Lung microvascular endothelial cell (primary cell): ENCODE results near the gene PRXL2A. TPM values are rescaled to one million over a fixed set of nuclear protein-coding genes. Genes with fewer than 3 reads are reported as not detected.

ENCODE experiments used
- DNase-seq, 2 donors: peaks; one replicate each; pipeline versions ENCODE4 v3.0.0 to v3.0.0-alpha.2; 2010; ENCODE audit warnings: low read depth in 2 of 2
- total RNA-seq: library from RNA; depleted of rRNA; stranded (reverse); fragments of >200 nt; gene quantifications from 2 replicates; pipeline ENCODE4 v1.2.1, GENCODE V29; 2014

PRXL2A gene
- total RNA-seq, 1 donor from 2014 or later, result 195 TPM

DNA sequence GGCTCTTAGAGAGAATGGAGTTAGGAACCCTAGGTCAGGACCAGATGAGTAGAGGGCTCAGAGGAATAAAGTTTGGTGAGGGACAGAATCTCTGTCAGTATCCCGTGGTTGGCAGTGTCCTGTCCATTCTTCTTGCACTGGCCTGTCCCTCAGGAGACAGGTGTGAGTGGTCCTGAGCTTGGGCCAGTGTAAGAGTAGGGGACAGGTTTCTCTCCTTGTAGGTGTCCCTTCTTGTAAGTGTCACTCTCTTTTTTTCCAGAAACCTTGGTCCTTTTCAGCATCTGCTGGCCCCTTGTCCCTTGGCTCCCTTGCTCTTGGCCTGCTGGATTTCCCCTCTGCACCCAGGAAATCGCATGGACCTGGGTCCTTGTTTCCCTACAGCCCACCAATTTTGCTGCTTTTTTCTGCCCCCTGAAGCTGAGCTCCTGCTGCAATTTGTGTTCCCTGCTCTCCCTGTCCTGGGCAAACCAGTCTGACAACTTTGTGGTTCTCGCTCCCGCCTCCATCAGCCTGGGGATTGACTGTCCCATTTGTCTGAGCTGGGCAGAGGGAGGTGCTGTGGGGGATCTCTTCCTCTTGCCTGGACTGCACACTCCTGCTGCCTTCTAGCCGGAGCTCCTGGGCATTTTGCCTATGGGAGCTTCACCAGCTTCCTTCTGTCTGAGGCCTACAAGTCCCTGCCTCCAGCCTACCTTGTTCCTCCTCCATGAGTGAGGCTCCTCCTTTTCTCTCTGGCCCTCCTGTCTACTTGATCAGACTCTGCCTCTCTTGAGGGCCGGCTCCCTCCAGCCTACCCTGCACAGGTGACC lies 52.3 kb downstream of the PRXL2A start:
- peak in 1 of 2 donors; percentile 40 for DNase-seq

DNA sequence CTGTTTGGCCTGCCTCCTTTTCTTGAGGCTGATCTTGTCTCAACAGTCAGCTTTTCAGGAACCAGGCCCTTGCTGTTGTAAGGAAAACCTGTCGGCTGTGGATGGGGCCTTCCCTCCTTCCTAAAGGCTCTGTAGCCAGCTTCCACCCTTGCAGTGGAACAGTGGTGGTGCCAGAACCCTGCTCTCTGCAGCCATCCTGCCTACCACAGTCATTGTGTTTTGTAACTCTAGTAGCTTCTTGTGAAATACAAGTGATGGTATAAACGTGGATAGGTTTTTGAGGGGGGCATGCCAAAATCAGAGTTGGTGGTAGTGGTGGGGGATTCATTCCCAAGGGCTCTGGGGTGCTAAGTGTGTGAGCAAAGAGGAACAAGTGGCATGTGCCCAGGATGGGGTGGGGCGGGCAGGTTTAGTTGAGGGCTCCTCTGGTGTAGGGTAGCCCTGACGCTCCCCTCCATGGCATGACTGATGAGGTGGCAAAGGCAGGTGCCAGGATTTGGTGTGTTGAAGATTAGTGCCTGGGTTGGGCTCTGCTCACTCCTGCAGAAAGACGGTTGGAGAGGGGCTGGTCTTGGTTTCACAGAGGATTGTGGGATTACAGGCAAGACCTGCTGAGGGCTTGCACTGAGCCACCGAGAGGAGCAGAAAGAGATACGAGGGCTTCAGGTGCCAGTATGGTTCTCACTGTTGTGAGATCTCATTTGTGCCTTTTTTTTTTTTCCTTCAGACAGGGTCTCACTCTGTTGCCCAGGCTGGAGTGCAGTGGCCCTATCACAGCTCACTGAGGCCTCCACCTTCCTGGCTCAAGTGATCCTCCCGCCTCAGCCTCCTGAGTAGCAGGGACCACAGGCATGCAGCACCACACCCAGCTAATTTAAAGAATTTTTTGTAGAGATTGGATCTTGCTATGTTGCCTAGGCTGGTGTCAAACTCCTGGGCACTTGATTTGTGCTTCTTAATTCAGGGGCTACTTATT lies 53.1 kb downstream of the PRXL2A start:
- DNase-seq, result no peak

DNA sequence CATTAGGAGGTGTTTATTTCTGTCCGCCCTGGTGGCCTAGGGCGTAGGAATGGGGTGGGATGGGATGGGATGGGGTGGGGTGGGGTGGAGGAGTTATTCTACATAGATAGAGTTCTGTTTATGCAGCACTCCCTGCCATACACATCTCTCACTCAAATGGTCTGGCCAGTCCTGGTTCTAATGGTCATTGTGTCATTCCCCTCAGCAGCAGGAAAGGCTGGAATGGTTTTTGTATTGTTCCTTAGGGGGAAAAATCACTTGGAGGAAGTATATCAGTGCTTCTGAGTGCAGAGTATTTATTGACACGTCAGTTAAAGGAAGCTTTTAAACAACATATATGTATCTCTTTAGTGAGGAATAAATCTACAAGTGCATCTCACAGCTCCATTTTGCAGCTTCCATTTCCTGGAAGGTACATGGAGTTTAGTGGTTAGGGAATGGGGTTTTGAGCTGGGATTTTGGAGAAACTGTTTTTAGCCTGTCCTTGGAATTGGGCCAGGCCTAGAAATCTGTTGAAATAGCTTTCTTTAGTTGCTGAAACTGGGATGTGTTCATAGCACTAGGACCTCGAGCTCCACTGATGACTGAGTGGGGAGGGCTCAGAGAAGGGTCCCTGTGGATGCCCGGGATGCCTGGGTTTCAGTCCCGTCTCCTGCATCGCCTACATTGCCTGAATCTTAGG lies 54.1 kb downstream of the PRXL2A start:
- DNase-seq, result peak in 1 of 2 donors; percentile 75

DNA sequence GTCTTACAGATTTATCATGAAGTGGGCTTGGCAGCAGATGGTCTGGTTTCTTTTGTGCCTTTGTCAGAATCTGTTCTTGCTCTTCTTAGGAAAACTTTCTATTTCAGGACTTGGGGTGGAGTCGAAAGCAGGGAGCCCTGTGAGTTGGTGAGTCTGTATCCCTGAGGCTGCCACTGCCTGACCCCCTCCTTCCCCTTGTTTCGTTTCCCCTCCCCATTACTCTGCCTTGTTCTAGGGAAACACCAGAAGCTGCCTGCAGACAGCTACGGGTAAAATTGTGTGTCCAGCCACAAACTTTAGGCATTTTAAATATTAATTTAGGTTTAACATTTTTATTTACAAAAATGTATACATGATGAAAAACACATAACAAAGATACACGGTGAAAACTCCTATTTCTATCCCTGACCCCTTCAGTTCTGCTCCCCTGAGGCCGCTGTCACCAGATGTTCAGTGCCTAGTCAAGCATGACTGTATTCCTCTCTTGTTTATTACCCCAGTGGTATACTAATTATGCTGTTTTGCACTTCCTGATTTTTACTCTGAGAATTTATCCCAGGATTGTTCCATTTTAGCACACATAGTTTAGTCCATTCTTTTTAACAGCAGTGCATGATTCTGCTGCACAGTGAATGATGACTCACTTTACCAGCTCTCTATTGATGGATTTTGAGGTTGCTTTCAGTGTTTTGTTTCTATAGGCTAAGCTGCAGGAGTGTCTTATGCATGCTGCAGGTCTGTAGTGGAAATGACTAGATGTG lies 54.8 kb downstream of the PRXL2A start:
- DNase-seq, result peak in 1 of 2 donors; percentile 81

DNA sequence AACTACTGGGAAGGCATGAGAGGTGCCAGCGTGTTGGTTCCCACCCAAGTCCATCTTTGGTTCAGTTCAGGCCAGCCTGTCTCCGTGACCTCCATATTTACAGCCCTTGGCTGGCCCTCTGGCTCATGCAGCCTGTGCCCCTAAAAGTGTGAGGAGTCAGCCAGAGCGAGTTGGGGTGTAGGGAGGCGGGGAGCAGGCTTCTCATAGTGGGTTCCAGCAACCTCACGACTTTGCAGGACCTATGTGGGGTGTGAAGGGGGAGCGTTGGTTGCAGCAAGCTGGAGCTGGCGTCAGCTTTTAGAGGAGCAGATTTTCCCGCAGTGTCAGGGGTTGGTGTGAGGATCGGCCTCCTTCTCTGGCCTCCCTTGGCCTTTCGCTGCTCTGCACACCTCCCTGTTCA lies 55.5 kb downstream of the PRXL2A start:
- no peak for DNase-seq

DNA sequence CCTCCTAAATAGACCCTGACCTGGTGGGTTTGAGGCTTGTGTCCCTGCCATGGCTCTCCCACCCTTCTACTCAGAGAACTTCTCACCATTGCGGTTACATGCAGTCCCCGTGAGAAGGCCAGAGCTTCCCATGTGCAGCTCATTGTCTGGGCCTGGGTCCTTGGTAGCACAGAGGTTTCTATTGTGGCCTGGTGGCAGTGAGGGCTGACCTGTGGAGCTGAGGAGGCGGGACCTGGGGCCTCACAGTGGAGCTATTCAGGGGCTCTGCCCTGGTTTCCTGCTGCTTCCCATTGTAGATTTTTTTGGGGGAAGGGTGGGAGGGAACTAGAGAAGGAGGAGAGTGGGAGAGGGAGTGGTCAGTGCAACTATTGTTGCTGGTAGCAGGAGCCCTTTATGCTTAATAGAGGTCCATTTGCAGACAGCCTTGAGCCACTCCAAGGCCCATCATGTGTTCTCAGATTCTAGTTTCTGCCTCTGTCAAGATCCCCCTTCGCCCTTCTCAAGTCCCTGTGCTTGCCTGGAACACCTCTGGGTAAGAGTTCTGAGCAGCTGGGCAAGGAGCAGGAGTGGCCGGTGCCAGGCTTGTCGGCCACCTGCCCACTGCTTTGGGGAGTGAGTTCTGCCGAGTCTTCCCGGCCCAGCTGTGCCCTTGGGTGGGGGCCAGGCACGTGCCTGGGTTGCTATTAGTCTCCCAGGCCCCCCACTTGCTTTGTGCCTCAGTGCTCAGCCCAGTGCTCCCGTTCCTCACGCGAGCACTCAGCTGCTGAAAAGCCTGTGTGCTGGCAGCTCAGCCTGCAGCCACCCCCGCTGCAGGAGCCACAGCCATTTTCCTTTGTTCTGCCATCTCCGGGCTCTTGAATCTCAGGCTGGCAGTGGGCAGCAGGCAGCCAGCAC lies 56.5 kb downstream of the PRXL2A start:
- DNase-seq, result peak; percentile 68 to 71

DNA sequence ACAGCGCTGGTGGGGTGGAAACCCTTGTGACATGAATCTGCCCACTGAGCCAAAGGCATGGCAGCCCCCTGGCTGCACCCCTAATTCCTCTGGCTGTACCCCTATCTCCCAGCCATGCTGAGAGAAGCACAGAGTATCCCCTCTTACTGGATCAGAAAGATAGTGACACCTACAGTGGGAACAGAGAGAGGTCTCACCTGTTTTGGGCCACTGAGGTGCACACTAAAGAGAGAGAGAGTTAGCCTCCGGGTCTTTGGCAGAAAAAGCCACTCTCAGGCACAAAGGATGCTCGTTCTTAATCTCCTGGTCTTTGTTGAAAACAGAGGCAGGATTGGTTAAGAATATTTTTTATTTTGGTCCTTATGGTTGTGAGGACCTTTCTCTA lies 57.1 kb downstream of the PRXL2A start:
- no peak for DNase-seq

DNA sequence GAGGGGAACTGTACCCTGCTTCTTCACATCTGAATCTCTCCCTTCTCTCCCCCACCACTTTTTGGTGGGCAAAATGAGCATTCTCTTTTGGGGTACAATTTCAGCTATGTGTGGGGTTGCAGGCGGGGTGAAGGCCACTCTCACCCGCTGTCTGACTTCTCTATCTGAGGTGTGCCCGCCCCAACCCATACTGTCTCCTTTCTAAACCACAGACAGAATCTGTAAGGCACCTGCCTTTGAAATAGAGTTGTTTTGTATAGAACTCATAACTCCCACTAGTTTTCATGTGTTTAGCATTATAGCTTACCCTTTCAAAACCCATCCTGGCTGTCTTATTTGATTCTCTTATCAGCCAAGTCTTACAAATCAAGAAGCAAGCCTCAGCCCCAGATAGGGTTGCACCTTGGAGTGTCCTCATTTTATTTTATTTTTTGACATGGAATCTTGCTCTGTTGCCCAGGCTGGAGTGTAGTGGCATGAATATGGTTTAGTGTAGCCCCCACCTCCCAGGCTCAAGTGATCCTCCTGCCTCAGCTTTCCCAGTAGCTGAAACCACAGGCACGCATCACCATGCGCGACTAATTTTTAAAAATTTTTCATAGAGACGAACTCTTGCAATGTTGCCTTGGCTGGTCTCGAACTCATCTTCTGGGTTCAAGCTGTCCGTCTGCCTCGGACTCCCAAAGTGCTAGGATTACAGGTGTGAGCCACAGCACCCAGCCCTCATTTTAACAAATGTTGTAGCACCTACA lies 57.7 kb downstream of the PRXL2A start:
- no peak for DNase-seq

DNA sequence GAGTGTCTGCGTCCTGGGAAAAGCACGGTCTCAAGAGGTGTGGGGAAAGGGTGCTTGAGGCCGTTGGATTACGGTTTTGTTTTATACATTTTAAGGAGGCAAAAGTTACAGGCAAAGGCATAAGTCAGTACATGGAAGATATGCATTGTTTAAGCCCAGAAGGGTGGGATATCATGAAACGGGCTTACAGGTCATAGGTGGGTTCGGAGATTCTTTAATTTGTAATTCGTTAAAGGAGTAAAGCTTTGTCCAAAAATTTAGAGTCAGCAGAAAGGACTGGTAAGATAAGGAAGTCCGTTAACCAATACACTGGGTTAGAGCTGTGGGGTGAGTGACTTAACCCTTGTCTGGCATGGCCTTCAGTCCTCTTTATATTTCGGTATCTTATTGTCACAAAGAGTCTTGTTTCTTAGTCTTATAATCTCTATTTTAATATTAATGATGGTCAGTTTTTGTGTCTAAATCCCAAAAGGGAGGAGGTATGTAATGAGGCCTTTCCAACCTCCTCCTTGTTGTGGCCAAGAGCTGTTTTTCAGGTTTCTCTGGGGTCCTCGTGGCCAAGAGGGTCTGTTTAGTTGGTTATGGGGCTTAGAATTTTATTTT lies 58.5 kb downstream of the PRXL2A start:
- no peak for DNase-seq

DNA sequence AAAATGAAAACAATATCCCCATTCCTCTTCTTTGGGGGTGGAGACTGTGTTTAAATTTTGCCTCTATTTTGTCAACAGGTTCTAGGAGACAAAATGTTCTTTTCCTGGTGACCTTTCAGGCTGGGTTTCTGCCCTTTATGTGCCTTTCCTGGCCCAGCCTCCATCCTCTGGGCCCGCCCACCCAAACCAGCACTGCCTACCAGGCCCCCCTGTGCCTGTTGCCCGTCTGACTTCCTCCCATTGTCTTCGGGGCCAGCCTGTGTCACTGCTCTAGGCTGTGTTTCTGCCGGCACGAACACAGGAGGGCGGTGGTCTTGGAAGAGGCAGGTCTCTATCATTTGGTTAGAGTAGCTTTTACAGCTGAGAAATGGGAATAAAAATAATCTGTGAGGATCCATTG lies 59.7 kb downstream of the PRXL2A start:
- DNase-seq, result peak; percentile 90 to 91

DNA sequence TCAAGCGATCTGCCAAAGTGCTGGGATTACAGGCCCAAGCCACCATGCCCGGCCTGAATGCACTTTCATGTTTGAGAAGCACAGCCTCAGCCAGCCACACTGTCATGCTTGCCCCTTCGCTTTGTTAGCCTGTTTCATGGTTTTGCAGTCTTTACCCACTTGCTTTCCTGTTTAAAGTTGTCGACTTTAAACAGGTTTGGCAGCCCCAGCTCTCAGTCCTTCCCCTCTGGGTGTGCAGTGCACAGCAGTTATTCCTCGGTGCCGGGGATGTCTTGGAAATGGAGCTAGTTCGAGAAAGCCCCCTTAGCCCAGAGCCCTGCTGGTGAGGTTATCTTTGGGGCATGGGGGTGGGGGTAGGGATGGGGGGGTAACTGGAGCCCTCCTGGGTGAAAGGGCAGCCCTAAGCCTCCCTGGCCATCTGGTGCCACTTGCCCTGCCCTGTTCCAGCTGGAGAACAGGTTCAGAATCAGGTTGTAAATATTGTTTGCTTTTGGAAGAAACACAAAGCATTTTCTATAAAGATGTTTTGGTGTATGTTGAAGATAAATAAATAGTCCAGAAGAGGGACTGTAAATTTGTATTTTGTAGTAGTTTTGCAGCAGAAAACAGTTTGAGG lies 60.6 kb downstream of the PRXL2A start:
- no peak for DNase-seq

DNA sequence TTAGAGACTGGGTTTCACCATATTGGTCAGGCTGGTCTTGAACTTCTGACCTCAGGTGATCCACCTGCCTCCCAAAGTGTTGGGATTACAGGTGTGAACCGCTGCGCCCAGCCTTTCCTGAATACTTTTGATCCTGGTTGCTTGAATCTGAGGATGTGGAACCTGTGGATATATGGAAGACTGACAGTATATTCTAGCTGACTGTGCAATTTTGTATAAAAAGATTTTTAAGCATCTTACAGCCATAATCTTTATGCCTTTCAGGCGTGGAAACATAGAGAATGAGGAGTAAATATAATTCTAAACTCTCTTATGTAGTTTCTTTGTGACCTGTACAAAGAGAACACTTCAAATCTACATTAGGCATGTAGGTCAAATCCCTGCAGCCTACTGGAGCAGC lies 61.9 kb downstream of the PRXL2A start:
- no peak for DNase-seq

DNA sequence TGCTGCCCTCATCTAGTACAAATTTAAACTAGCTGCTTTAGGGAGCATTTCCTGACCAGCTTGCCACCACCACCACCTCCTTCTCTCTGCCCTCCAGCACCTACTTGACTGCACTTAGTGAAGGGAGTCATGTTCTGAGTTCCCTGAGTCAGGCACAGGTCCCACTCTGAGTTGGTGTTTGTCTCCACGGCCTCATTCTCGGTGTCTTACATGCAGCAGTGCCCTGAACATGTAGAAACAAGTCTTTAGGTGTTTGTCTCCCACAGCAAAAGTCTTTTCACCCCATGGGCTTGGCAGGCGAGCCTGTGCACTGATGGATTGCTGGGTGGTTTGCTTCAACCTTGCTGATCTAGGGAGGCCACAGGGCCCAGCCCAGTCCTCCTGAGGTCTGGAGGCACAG lies 62.6 kb downstream of the PRXL2A start:
- DNase-seq, result no peak

DNA sequence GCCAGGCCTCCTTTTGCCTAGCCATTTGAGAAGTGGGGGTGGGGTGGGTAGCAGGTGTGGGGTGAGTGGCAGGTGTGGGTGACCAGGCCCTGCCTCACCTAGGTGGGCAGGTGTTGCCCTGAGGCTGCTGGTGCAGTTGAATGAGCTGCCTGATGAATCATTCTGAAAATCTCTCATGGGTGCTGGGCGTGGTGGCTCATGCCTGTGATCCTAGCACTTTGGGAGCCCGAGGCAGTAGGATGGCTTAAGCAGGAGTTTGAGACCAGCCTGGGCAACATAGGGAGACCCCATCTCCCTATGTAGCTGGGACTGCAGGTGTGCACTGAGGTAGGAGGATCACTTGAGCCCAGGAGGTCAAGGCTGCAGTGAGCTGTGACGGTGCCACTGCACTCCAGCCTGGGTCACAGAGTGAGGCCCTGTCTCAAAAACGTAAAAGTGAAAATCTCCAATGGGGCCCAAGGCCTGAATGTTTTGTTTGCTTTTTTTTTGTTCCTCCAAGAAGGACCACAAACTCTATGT lies 63.4 kb downstream of the PRXL2A start:
- no peak for DNase-seq

DNA sequence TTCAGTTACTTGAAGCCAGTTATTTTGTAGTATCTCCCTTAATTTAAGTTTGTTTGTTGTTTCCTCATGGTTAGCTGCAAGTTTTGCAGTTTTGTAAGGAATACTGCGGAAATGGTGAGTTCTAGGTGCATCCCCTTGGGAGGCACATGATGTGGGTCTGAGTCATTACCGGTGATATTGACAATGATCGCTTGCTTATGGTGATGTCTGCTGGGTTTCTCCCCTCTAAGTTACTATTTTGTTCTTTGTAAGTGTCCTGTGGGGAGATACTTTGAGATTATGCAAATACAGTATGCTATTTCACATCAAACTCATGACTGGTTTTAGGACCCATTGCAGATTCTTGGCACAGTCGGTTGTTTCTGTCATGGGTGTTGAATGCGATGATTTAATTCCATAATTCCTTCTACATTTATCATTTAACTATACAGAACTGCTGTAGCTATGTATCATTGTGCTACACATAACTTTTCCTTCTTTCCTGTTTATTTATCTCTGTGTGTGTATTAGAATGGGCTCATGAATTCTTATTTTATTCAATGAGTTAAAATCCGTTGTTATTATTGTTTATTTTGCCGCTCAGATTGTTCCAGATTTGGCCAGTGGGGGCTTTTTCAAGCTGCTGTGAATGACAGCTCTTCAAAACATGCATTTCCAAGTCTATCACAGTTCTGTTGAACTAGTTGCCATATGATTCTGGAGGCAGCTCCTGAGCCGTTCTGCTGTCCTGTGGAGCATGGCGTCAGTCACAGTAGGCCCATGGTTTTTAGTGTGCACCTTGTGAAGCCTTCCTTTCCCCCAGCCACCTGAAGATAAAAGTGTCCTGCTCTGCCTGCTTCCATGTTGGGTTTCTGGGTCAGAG lies 64.1 kb downstream of the PRXL2A start:
- peak; percentile 58 to 96 for DNase-seq

DNA sequence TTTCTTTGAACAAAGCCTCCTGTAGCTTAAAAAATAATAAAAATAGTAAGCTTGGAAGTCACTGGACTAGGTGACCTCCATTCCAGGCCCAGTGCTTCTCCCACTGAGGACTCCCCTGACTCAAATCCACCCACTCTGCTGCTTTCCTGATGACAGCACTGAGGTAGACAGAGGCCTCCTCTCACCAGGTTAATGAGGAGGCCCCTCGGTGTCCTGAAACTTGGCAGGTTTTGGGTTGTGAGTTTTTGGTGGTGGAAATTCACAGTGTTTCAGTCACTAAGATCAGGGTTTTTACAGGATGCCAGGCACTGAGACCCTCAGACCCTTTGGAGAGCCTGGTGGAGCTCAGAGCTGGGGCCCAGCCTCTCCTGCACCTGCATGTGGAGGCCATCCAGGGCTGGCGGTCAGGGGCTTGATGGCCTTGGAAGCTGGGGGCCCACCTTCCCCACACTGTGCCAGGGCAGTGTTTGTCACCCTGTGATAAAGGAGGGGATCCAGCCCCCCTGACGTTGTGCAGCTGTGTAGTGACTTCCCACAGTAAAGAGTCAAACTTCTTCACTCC lies 64.8 kb downstream of the PRXL2A start:
- DNase-seq, result no peak
